GM19099 (cell line): ENCODE results near the gene SGSH.

Source experiments
- POLR2A ChIP-seq: IDR thresholded peaks from 3 replicates; pipeline ENCODE4 v1.6.1; 2011; ENCODE audit warnings: low read depth; ENCODE audit not compliant: insufficient read length; ENCODE audit errors: extremely low read depth

Gene SGSH

DNA sequence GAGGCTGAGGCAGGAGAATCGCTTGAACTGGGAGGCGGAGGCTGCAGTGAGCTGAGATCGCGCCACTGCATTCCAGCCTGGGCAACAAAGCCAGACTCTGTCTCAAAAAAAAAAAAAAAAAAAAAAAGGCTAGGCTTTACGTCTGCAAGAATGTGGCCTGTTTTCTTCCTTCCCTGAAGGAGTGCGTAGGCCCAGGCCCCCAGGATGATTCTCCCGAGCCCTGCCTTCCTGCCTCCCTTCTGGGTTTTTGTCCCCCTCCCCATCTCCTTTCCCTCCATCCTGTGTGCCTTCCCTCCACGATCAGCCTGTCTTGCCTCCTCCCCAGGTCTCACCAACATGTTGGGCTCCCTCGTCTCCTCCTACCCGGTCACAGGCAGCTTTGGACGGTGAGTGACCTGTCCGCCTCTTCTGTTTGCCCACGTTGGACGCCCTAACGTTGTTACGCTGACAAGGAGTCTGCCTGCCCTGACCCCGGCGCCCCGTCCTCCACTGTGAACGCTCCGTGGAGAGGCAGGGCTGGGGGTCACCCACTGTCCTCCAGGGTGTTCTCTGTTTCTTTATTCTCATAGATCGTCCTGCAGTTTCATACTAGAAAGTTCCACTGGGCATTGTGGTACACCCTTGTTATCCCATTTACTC is 24.9 kb upstream of the SGSH start:
- no peak for TF ChIP-seq POLR2A

DNA sequence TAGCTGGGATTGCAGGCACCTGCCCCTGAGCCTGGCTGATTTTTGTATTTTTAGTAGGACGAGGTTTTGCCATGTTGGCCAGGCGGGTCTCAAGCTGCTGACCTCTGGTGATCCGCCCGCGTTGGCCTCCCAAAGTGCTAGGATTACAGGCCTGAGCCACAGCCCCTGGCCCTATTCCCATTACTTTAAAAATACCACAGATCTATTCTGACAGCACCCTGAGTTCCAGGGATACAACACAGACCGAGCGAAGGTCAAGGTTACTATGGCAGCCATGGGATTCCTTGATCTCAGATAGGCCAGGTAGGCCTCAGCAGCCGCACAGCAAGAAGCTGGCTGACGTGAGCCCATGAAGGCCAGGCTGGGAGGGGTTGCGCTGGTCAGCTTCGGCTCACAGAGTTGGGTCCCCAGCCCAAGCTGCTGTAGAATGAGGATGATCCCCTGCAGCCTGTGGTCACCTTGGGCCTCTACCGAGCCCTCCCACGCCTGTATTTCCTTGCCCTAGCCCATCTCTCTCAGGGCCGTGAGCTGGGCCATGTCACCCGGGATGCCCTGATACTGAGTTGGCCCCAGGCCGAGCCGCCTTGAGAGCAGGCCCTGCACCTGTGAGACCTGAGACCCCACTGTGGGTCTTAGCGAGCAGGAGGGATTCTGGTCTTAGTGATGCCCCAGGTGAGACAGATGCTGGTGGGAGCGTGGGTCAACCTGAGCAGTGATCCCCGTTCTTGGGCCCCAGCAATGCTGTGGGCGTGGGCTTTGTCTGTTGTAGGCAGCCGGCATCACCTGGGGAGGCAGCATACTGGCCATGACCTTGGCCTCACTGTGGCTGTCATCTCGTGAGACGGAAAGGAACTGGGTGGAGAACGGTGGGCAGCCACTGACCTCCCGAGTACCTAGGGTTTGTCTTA is 23.6 kb upstream of the SGSH start:
- TF ChIP-seq POLR2A = no peak

DNA sequence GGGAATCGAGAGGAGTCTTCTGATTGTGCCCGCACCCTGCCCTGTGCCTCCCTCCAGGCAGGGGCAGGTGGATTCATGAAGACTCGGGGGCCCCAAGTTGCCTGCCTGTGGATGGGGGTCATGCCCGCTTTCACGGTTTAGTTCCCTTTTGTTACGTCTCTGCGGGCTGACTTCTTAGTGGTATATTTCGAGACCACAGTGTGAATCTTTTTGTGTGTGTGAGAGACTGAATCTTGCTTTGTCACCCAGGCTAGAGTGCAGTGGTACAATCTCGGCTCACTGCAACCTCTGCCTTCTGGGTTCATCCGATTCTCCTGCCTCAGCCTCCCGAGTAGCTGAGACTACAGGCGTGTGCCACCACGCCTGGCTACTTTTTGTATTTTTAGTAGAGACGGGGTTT is 22.4 kb upstream of the SGSH start:
- TF ChIP-seq POLR2A = no peak

DNA sequence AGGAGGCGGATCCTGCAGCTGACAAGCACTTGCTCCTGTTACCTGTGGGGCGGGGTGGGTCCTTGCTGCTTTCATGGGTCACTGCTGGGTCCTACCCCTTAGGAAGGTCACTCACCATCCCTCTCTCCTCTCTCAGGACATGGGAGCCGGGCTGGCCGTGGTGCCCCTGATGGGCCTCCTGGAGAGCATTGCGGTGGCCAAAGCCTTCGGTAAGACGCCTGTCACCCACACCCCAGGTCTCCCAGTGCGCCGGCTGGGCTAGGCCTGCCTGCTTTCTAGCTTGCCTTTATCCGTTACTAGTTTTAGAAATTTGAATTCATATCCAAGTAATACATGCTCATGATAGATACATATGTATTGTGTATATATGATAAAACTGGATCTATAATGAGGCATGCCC is 17.3 kb upstream of the SGSH start:
- no peak for TF ChIP-seq POLR2A

DNA sequence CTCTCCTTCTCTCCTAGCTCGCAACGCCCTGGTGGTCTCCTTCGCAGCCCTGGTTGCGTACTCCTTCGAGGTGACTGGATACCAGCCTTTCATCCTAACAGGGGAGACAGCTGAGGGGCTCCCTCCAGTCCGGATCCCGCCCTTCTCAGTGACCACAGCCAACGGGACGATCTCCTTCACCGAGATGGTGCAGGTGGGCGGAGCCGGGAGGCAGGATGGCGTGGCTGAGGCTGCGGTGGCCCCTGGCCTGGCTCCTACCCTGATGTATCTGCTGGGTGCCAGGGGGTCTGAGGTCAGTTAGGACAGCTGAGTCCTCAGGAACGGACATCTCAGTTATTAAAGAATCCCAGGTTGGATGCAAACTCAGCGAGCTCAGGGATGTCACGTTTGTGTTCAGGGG is 16.8 kb upstream of the SGSH start:
- no peak for TF ChIP-seq POLR2A

DNA sequence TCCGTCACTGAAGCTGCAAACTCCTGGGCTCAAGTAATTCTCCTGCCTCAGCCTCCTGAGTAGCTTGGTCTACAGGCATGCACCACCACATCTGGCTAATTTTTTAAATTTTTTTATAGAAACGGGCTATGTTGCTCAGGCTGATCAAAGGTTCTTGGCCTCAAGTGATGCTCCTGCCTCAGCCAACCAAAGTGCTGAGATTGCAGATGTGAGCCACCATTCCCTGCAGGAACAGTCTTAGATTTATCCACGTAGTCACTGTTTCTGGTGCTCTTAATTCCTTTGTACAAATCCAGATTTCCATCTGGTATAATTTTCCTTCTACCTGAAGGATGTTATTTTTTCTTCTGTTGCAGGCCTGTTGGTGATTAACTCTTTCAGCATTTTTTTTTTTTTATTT is 13.1 kb upstream of the SGSH start:
- no peak for TF ChIP-seq POLR2A

DNA sequence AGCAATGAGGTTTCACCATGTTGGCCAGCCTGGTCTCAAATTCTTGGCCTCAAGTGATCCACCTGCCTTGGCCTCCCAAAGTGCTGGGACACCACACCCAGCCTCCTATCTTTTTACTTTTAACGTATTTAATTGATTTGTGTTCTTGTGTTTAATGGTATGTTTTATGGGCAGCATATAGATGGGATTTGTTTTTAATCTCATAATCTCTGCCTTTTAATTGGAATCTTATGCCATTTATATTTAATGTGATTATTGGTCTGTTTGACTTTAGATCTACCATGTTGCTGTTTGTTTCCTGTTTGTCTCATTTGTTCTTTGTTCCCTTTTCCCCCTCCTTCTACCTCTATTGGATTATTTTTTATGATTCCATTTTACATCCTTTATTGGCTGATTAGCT is 12.3 kb upstream of the SGSH start:
- no peak for TF ChIP-seq POLR2A

DNA sequence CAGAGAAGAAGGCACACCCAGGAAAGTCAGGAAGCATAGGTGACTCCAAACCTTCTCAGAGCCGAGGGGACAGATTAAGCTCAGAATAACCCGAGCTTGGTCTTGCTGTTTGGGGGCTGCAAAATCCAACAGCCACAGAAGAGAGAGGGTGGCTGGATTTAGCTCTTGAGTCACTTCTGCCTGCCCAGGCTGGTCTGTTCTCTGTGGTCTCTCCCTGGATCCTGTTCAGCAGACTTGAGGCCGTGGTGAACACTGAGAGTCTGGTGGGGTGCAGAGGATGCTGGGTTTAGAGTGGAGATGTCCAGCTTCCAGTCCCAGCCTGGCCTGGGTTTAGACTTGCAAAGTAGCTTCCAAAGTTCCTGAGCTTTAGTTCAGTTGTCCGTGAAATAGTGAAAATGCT is 8.9 kb upstream of the SGSH start:
- no peak for TF ChIP-seq POLR2A

DNA sequence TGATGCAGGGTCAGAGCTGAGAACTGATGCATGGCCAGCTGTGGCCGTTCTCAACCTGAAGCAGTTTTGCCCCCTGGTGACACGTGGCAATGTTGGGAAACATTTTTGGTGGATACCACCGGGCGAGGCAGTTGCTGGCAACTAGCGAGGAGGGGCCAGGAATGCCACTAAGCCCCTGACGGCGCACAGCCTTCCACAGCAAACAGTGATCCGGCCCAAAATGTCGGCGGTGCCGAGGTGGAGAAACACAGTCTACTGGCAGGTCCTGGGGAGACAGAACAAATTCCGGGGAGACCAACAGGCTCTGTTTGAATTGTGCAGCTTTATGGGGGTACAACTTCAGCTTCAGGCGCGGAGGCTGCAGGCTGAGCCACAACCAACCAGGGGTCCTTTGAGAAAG is 8.3 kb upstream of the SGSH start:
- TF ChIP-seq POLR2A = no peak

DNA sequence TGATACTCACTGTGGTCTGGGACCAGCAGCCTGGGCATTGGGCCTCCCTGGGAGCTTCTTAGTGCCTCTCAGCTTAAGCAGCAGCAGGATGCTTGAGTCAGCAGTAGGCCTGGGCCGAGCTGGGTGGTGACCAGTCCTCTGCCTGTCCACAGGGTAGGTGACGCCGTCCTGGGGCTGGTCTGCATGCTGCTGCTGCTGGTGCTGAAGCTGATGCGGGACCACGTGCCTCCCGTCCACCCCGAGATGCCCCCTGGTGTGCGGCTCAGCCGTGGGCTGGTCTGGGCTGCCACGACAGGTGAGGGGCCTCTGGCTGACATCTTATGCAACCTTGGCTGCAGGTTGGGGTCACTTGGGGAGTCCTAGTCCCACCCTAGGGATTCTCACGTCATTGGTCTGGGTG is 7.5 kb upstream of the SGSH start:
- no peak for TF ChIP-seq POLR2A

DNA sequence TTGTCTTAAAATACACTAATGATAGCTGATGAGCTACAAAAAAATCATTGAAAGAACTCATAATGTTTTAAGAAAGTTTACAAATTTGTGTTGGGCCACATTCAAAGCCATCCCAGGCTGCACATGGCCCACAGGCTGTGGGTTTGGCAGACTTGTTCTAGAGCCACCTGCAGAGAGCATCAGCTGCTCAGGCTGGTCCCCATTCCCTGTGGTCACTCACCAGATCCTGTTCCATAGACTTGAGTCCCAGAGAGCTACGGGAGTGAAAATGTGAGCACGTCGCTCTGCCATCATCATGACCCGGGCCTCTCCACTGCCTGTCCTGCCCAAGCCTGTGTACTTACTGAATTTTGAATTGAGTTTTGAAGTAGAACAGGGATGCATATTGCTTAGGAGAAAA is 7.0 kb upstream of the SGSH start:
- TF ChIP-seq POLR2A = no peak

DNA sequence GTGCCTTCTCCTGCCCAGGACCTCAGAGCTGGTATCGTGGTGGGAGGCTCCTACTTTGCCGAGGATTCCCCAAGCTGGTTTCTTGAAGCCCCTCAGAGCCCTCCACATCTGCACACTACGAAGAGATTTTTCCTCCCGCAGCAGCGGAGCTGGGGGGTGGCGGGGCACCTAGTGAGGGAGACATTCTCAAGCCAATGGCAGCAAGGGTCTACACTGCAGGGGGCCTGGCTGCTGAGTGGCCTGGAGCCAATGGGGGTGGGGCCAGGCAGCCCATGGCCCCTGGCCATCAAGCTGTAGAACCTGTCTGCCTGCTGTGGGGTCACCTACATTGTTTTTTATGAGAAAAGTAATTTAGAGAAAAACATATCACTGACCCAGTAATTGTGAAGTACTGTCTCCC is 5.1 kb upstream of the SGSH start:
- no peak for TF ChIP-seq POLR2A

DNA sequence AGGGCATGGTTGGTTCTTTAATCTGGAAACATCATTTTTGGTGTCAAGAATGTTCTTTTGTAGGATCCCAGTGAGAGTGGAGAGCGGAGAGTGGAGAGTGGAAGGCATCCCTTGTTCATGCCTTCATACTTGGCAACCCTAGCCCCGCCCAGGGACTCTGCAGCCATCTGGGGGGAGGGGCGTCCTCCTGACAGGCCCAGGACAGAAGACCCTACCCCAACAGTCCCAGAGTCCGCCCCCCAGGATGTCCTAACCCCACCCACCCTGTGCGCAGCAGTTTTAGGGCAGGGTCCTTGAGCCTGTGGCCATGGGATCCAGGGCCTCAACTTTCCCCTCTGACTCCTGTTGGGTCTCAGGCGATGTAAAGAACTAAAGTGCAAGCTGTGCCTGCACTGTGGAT is 4.5 kb upstream of the SGSH start:
- no peak for TF ChIP-seq POLR2A

DNA sequence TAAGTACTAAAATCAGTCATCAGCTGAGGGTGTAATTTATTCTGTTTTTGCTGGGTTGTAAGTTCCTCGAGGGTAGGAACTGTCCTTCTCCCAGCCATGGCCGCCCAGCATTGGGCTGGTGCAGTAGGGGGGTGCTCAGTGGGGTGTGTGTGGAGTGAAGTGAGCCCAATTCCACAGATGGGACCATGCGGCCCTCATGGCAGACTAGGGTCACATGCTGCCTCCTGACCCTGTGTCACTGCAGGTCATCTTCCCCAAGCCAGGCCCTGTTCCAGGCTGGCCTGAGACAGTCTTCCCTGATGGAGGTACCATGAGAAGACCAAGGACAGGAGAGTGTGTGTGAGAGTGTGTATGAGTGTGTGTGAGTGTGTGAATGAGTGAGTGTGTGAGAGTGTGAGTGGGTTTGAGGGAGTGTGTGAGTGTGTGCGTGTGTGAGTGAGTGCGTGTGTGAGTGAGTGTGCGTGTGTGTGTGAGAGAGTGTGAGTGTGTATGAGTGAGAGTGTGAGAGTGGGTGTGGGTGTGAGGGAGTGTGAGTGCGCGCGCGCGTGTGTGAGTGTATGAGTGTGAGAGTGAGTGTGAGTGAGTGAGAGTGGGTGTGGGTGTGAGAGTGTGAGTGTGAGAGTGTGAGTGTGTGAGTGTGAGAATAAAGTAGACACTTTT is 3.8 kb upstream of the SGSH start:
- no peak for TF ChIP-seq POLR2A

DNA sequence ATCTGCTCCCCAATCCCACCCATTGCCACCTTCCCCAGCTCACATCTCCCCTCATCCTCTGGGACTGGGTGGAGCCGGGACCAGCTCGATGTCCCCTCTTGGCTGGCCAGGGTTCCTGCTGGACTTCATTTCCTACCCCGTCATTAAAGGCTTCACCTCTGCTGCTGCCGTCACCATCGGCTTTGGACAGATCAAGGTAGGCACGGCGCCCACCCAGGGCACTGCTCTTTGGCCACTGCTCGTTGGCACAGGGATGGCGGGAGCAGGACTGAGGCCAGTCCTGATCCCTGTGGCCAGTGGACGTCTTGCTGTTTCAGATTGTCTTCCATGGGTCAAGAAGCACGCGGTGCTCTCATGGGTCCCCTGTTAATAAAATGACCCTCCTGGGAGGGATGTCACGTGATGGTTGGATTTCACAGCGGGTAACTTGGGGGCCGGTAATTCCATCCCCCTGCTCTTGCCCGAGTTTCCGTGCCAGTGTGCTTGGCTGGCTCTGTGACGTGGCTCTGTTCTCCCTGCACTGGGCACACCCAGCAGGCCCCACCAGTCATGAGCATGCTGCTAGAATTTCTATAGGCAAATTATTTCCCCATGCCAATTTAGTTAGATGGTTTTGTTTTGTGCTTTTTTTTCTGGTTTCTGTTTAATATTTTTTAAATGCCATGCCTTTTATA is 3.1 kb upstream of the SGSH start:
- TF ChIP-seq POLR2A = no peak
